Globus pallidus (tissue), 1 donor: ENCODE results near the gene RARS2.
A peak's percentile ranks its signal among the peaks of the same experiment; 100 is the strongest.
"Not testable (repeated sequence)": the region's sequence is repeated elsewhere in the genome, so short reads cannot be mapped to it uniquely, and the experiment has no call there.

Source experiments
- DNase-seq: peaks from one replicate; pipeline ENCODE4 v3.0.0-alpha.2; 2015; ENCODE audit warnings: low spot score

Gene RARS2, protein sequence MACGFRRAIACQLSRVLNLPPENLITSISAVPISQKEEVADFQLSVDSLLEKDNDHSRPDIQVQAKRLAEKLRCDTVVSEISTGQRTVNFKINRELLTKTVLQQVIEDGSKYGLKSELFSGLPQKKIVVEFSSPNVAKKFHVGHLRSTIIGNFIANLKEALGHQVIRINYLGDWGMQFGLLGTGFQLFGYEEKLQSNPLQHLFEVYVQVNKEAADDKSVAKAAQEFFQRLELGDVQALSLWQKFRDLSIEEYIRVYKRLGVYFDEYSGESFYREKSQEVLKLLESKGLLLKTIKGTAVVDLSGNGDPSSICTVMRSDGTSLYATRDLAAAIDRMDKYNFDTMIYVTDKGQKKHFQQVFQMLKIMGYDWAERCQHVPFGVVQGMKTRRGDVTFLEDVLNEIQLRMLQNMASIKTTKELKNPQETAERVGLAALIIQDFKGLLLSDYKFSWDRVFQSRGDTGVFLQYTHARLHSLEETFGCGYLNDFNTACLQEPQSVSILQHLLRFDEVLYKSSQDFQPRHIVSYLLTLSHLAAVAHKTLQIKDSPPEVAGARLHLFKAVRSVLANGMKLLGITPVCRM

GRCh38 chr6:87589693-87590416 lies at the start of gene RARS2, which contains the start of gene ORC3:
RARS2 (minus strand) TSS chr6:87589987; CDS start chr6:87589957, 30 bp downstream.
ORC3 (plus strand) TSS chr6:87590135; CDS start chr6:87590169, 34 bp downstream.
- DNase-seq, result peak; percentile 95

DNA sequence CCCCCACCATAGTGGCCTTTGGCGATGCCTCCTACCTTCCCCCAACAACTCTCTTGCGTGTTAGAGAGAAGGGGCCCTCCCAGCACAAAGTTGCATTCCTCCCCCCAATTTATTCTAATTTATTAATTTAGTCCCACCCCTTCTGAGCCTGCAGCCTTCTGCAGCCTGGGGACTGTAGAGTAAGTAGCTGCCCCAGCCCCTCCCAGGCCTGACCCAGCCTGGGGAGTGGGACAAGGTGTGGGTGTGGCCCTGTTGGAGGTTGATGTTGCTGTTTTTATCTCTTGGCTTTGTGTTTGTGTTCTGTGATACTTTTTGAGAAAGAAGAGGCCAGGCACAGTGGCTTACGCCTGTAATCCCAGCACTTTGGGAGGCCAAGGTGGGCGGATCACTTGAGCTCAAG lies 49.6 kb upstream of the RARS2 start:
- no peak for DNase-seq

GRCh38 chr6:87637106-87637505 lies 47.3 kb upstream of the RARS2 start:
- no peak for DNase-seq

- no peak for DNase-seq
Observed at GRCh38 chr6:87636315-87636714, 46.5 kb upstream of the RARS2 start.

DNA sequence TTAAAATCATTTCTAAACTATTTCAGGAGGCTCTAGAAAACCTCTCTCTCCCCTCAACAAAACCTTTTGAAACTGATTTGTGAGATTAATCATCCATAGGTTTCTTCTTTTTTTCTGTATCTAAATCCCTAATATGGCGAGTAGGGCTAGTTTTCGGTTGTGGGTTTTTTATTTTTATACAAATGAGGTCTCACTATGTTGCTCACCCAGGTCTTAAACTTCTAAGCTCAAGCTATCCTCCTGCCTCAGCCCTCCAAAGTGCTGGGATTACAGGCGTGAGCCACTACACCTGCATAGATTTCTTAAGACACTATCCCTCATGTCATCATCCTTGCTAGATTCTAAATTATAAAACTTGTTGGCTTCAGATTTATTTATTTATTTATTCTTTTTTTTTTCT lies 44.1 kb upstream of the RARS2 start:
- no peak for DNase-seq

DNA sequence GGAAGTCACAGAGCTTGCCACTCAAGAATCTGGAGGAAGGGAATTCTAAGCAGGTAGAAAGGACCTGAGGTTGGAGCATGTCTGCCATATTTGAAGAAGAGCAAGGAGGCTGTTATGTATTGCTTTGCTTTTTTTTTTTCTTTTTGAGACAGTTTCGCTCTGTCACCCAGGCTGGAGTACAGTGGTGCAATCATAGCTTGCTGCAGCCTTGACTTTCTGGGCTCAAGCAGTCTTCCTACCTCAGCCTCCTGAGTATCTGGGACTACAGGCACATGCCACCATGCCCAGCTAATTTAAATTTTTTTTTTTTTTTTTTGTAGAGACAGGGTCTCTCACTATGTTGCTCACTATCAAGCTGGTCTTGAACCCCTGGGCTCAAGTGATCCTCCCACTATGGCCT lies 41.0 kb upstream of the RARS2 start:
- DNase-seq, result no peak

DNA sequence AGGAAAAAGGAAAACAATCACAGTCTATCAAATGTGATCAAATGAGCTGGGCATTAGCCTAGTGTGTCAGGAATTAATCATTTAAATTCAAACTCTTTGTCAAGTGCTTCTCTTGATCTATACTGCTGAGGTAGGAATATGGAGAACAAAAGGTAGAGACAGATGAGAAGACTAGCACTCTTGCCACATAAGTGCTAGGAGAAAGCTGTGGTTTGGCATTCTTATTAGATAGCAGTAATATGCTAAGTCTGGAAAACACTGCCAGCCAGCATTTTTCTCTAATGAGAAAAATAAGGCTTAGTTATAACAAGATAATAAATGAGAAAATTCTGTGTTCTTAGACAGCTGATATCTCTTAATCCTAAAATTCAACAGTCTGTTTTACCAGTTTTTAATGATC lies 39.1 kb upstream of the RARS2 start:
- no peak for DNase-seq

- no peak for DNase-seq
Observed at GRCh38 chr6:87628424-87628823, 38.6 kb upstream of the RARS2 start.

- DNase-seq, result no peak
Observed at GRCh38 chr6:87623248-87623647, 33.5 kb upstream of the RARS2 start.

- DNase-seq, result no peak
Observed at GRCh38 chr6:87618531-87618930, 28.7 kb upstream of the RARS2 start.

DNA sequence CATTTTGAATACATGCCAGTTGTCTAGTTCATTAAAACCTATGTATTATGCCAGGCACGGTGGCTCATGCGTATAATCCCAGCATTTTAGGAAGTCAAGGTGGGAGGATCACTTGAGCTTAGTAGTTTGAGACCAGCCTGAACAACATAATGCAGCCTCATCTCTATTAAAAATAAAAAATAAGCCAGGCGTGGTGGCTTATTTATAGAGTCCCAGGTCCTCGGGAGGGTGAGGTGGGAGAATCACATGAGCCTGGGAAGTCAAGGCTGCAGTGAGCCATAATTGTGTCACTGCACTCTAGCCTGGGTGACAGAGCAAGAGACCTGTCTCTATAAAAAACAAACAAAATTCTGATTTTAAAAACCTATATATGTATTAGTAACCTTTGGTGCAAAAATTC lies 27.6 kb upstream of the RARS2 start:
- DNase-seq, result no peak

DNA sequence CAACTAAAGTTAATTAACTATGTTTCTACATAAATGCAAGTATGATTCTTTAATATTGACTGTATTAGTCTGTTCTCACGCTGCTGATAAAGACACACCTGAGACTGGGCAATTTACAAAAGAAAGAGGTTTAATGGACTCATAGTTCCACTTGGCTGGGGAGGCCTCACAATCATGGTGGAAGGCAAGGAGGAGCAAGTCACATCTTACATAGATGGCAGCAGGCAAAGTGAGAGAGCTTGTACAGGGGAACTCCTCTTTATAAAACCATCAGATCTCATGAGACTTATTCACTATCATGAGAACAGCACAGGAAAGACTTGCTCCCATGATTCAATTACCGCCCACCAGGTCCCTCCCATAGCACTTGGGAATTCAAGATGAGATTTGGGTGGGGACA lies 23.2 kb upstream of the RARS2 start:
- not testable (repeated sequence) for DNase-seq

DNA sequence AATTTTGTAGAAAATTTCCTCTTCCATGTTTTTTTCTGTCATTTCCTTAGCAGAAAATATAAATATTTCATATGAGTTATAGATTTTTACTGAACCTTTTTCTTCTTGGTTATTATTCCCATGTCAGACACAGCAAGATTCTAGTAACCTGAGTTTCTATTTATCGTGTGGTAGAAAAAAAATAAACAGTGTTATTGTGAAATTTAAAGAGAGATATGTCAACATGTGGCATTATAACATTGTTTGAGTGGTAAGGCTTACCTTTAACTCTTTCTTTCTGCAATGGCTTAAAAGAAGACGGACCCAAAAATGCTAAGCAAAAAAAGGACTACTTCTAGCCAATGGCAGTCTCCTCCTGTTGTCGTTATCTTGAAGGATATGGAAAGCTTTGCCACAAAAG lies 19.0 kb upstream of the RARS2 start:
- no peak for DNase-seq

DNA sequence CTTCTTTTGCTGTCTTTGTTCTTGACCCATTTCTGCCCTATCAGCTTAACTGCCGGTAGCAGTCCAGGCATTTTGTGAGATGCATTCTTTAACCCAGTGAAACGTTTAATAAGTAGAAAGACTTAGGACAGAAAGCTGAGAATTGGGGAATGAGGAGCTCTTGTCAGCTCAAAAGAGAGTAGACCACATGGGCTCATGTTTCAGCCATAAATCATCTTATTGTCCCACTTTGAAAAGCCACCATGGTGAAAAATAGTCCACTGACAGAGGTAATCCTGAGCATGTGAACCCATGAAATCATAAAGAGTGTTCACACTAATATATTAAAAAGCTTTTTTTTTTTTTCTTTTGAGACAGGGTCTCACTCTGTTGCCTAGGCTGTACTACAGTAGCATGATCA lies 16.4 kb upstream of the RARS2 start:
- no peak for DNase-seq

DNA sequence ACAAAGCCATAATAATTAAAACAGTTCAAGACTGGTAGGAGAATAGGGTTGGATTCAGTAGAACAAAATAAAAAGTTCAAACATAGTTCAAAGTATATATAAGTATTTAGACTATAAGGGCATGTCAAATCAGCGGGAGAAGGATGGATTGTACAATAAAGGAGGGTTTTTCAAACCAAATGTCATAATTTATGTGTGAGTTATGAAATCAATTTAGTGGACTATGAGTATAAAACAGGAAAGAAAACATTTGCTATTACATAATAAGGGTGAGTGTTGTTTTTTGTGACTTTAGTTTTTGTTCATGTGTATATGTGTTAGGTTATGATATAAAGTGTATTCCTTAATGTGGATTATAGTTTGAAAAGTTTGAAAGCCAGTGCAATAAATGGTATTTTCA lies 10.8 kb upstream of the RARS2 start:
- DNase-seq, result no peak

- no peak for DNase-seq
Observed at GRCh38 chr6:87590990-87591389, 1.2 kb upstream of the RARS2 start.

DNA sequence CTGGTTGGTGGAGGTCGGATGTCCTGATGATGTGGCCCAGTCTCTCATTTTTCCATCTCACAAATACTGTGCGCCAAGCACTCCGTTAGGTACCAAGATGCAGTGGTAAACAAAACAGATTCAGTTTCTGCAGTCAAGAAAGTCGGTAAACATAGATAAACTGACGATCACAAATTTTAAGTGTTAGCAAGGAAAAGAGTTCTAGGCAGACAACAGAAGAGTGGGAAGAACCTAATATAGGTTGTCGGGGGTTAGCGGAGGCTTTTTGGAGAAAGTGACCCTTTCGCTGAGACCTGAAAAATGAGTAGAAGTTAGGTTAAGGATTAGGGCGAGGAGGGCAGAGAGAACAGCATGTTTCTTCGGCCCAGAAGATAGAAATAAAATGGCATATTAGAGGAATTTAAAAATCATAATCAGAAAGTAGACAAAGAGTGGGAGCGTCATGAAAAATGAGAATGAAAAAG lies 662 bp upstream of the RARS2 start:
- no peak for DNase-seq

DNA sequence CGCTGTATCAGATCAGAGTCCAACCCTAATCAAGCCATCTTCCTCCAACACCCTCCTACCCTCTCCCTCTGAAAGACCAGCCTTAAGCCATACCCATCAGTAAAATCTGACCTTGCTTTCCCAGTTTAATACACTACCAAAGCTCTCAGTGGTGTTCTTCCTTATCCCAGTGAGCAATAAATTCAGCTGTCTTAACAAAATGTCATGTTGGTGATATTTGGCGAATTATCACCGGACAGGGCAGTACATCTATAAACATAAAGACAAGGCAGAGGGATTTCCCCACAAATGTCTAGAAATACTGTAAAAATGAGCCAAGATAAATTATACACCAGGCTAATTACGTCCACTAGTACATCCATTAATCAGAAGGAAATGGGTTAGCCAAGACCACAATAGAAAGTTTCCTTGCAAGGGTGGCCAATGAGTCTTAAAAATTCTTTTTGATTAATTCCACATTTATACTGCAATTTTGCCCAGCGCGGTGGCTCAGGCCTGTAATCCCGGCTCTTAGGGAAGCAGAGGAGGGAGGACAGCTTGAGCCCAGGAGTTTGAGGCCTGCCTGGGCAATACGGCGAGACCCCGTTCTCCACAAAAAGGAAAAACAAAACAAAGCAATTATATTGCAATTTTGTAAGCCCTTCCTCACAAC lies 905 bp downstream of the RARS2 start:
- no peak for DNase-seq

GRCh38 chr6:87586371-87587077 lies 3.3 kb downstream of the RARS2 start:
- DNase-seq, result no peak

DNA sequence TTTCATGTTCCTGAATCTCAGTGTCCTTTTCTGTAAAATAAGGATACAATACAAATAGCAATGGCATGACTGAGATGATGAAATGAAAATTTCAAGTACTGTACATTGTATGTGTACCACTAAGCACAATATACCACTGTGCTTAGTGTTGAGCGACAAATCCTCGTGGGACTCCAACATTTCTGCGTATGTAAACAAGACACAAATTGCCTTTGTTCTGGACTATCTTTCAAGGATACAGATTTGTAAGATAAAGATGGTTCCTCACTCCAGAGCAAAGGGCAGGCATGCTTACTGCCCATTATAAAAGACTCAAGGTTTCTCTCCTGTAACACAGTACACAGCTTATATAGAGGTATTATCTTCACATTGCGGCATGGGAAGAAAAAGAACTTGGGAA lies 6.0 kb downstream of the RARS2 start:
- no peak for DNase-seq

DNA sequence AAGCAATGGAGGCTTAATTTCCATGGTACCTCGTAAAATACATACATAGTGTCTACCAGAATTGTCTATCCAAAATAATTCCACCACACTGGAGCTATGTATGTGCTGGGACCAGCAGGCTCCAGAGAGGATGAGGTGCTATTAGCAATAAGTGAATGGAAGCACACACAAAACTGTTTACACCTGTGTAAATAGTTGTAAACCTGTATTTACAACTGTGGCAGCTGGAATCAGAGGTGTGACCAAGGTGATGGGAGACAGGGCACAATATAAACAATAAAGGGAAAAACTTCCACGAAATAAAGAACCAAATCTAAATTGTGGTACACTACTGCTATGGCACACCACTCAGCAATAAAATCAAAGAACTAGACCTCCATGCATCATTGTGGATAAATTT lies 14.4 kb downstream of the RARS2 start:
- no peak for DNase-seq
